Brain pericyte (primary cell): ENCODE results near the gene TLR2.
A peak's percentile ranks its signal among the peaks of the same experiment; 100 is the strongest.

ENCODE experiments used
- DNase-seq: peaks from one replicate; pipeline ENCODE4 v3.0.0-alpha.2; 2012; ENCODE audit warnings: low read depth, low spot score

Gene TLR2

GRCh38 chr4:153684182-153684970, at the start of gene TLR2:
TLR2 (plus strand) TSS chr4:153684280; CDS start chr4:153702908, 18,628 bp downstream.
- DNase-seq: no peak

- DNase-seq: no peak
These were observed 49.2 kb upstream of the TLR2 start for GRCh38 chr4:153634738-153635353.

- DNase-seq: no peak
These were observed 48.2 kb upstream of the TLR2 start for GRCh38 chr4:153635846-153636245.

GRCh38 chr4:153637201-153637600, 46.9 kb upstream of the TLR2 start:
- DNase-seq: no peak

GRCh38 chr4:153638011-153638410, 46.1 kb upstream of the TLR2 start:
- DNase-seq: no peak

- no peak for DNase-seq
These were observed 45.1 kb upstream of the TLR2 start for GRCh38 chr4:153638999-153639398.

- no peak for DNase-seq
These were observed 44.0 kb upstream of the TLR2 start for GRCh38 chr4:153639833-153640802.

GRCh38 chr4:153641532-153641931, 42.5 kb upstream of the TLR2 start:
- DNase-seq: no peak

GRCh38 chr4:153643406-153644383, 40.4 kb upstream of the TLR2 start:
- DNase-seq: no peak

- no peak for DNase-seq
These were observed 38.9 kb upstream of the TLR2 start for GRCh38 chr4:153645183-153645582.

- no peak for DNase-seq
These were observed 37.8 kb upstream of the TLR2 start for GRCh38 chr4:153646261-153646660.

- DNase-seq: no peak
These were observed 37.1 kb upstream of the TLR2 start for GRCh38 chr4:153646978-153647377.

- DNase-seq: no peak
These were observed 36.1 kb upstream of the TLR2 start for GRCh38 chr4:153647975-153648374.

GRCh38 chr4:153649572-153649991, 34.5 kb upstream of the TLR2 start:
- DNase-seq: no peak

GRCh38 chr4:153651116-153651515, 33.0 kb upstream of the TLR2 start:
- DNase-seq: no peak

- no peak for DNase-seq
These were observed 32.5 kb upstream of the TLR2 start for GRCh38 chr4:153651587-153651986.

- DNase-seq: no peak
These were observed 31.9 kb upstream of the TLR2 start for GRCh38 chr4:153652051-153652784.

- no peak for DNase-seq
These were observed 29.0 kb upstream of the TLR2 start for GRCh38 chr4:153655002-153655541.

- peak; percentile 26 for DNase-seq
These were observed 28.2 kb upstream of the TLR2 start for GRCh38 chr4:153655928-153656327.
